ENCODE results near the gene SLC7A9.

DNA sequence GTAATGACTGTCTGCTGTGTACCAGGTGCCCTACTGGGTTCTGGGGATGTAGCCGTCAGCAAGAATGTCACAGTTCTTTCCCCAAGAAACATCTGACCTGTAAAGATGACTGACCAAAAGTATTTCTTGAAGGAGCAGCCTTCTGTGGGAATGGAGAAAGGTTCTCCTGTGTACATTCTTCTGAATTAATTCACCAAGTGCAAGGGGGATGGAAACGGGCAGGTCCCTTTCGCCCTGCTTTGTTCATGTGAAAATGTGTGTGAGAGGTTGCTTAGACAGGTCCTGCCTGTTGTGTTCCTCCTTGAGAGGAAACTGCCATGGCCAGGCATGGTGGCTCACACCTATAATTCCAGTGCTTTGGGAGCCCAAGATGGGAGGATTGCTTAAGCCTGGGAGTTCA is 57.0 kb downstream of the SLC7A9 start:
- TF ChIP-seq NPAS2 (CRISPR knock-in tag; IDR thresholded peaks at IDR 0.05; ENCODE audit: borderline replicate concordance) (no peak), CTCF (IDR thresholded peaks at IDR 0.05) (no peak), RNF2 (IDR thresholded peaks at IDR 0.05; ENCODE audit: borderline replicate concordance, low read depth) (no peak), RFX5 (IDR thresholded peaks at IDR 0.05) (no peak), ZNF302 (CRISPR knock-in tag; IDR thresholded peaks at IDR 0.05) (no peak), EHF (CRISPR knock-in tag; IDR thresholded peaks at IDR 0.05) (no peak), ZFP36 (IDR thresholded peaks at IDR 0.05; ENCODE audit: borderline replicate concordance, partially characterized antibody) (no peak), EP300 (IDR thresholded peaks at IDR 0.05) (no peak), POLR2A (IDR thresholded peaks at IDR 0.05; ENCODE audit: low read length) (no peak), CEBPB (IDR thresholded peaks at IDR 0.05) (no peak), FOXS1 (CRISPR knock-in tag; IDR thresholded peaks at IDR 0.05) (no peak)
